Osteocyte (in vitro differentiated cells): ENCODE data around the gene CYB5B. TPM values are rescaled to one million over a fixed set of nuclear protein-coding genes. Genes with fewer than 3 reads are reported as not detected.
A peak's percentile ranks its signal among the peaks of the same experiment; 100 is the strongest.

Experiments
- DNase-seq: peaks from one replicate; pipeline ENCODE4 v3.0.0; 2021; ENCODE audit warnings: mixed read lengths; ENCODE audit not compliant: unreplicated experiment; ENCODE audit errors: extremely low spot score
- H3K27ac Mint-ChIP-seq: one replicate; pipeline ENCODE4 v1.8.0; 2021; ENCODE audit warnings: mild to moderate bottlenecking, mixed read lengths; ENCODE audit not compliant: unreplicated experiment
- H3K27me3 Mint-ChIP-seq: one replicate; pipeline ENCODE4 v1.8.0; 2021; ENCODE audit warnings: mixed read lengths; ENCODE audit not compliant: unreplicated experiment
- H3K36me3 Mint-ChIP-seq: one replicate; pipeline ENCODE4 v1.8.0; 2021; ENCODE audit warnings: mixed read lengths; ENCODE audit not compliant: unreplicated experiment
- H3K4me1 Mint-ChIP-seq: one replicate; pipeline ENCODE4 v1.8.0; 2021; ENCODE audit warnings: mixed read lengths; ENCODE audit not compliant: unreplicated experiment
- H3K4me3 Mint-ChIP-seq: one replicate; pipeline ENCODE4 v1.8.0; 2021; ENCODE audit warnings: mild to moderate bottlenecking, moderate library complexity, mixed read lengths; ENCODE audit not compliant: unreplicated experiment
- H3K9me3 Mint-ChIP-seq: one replicate; pipeline ENCODE4 v1.8.0; 2021; ENCODE audit warnings: mixed read lengths; ENCODE audit not compliant: unreplicated experiment
- total RNA-seq: library from RNA; stranded (reverse); gene quantifications from 2 replicates; pipeline ENCODE4 v1.2.1, GENCODE V29; 2021
- TF ChIP-seq, protein P1 (sequence below): fragments of 200-600 bp; sonication (generic); IDR thresholded peaks from 2 replicates; pipeline ENCODE4 v1.5.0; 2021; ENCODE audit warnings: antibody characterized with exemption, mild to moderate bottlenecking, moderate library complexity

The CYB5B gene
- total RNA-seq, 1 donor from 2014 or later, result 69.8 TPM

DNA sequence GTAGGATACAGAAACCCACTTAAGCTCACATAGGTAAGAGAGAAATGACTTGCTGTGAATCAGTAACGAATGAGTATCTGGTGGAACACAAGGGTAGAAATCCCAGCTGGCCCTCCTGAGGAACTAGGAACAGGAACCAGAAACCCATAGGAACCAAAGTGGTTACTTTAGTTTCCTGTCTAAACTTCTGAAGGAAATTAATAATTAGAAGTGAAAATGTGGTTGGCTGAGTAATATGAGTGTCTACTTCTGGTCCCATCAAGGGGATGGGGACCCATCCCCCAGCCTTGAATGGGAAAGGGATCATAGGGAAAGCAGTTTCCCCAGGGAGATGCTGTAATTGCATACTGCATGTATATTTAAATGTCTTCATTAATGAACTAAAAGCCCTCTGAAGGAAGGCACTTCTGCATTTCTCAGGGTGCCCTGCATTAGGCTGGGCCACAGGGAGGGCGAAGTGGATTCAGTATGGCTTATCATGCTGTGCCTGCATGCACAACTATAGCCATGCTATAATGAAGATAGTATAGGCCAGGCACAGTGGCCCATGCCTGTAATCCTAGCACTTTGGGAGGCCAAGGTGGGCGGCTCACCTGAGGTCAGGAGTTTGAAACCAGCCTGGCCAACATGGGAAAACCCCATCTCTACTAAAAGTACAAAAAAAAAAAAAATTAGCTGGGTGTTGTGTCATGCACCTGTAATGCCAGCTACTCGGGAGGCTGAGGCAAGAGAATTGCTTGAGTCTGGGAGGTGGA, 45.6 kb downstream of the CYB5B start:
- H3K27ac Mint-ChIP-seq, result no peak overlapping the region
- H3K36me3 Mint-ChIP-seq, result peaks cover 11% of the 10 kb centered on the region
- H3K9me3 Mint-ChIP-seq, result no peaks in the 10 kb centered on the region
- H3K4me1 Mint-ChIP-seq, result peaks cover 21% of the 10 kb centered on the region
- TF ChIP-seq, protein P1, sequence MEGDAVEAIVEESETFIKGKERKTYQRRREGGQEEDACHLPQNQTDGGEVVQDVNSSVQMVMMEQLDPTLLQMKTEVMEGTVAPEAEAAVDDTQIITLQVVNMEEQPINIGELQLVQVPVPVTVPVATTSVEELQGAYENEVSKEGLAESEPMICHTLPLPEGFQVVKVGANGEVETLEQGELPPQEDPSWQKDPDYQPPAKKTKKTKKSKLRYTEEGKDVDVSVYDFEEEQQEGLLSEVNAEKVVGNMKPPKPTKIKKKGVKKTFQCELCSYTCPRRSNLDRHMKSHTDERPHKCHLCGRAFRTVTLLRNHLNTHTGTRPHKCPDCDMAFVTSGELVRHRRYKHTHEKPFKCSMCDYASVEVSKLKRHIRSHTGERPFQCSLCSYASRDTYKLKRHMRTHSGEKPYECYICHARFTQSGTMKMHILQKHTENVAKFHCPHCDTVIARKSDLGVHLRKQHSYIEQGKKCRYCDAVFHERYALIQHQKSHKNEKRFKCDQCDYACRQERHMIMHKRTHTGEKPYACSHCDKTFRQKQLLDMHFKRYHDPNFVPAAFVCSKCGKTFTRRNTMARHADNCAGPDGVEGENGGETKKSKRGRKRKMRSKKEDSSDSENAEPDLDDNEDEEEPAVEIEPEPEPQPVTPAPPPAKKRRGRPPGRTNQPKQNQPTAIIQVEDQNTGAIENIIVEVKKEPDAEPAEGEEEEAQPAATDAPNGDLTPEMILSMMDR, result no peak
- H3K27me3 Mint-ChIP-seq, result no peaks in the 10 kb centered on the region
- H3K4me3 Mint-ChIP-seq, result no peak overlapping the region
- DNase-seq, result no peak

DNA sequence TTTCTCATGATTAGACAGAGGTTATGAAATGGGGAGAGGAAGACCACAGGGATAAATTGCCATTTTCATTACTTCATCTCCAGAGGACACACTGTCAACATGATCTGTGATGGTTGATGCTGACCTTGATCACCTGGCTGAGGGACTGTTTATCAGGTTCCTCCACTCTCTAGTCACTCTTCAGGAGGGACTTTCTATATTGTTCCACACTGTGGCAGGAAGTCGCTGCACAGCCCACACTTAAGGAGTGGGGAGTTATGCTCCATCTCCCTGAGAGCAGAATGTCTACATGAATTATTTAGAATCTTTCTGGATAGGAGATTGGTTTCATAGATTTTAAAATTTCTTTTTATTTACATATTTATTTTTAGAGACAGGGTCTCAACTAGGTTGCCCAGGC, 46.7 kb downstream of the CYB5B start:
- no peak overlapping the region for H3K27ac Mint-ChIP-seq
- H3K4me1 Mint-ChIP-seq, result peaks cover 24% of the 10 kb centered on the region
- DNase-seq, result no peak
- TF ChIP-seq, protein P1, result no peak
- H3K36me3 Mint-ChIP-seq, result peaks cover 5% of the 10 kb centered on the region
- no peaks in the 10 kb centered on the region for H3K27me3 Mint-ChIP-seq
- H3K9me3 Mint-ChIP-seq, result no peaks in the 10 kb centered on the region
- no peak overlapping the region for H3K4me3 Mint-ChIP-seq

DNA sequence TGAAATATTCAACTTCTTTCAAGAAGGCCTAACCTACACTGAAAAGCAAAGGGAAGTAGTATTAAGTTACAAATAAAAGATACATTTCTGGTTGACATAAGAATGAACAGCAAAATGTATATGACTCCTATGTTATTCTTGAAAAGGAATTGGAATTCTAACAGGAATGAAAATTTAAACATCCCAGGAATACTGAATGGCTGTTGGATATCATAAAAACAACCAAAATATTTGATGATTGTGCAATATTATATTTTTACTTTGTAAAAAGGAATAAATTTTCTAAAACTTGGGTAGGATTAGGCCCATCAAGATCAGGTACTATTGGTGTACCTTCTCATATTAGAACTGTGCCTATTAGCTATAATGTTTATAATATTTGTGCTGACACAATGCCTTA, 50.0 kb downstream of the CYB5B start:
- H3K27ac Mint-ChIP-seq, result peak overlapping the region; percentile 79
- no peaks in the 10 kb centered on the region for H3K27me3 Mint-ChIP-seq
- no peak for DNase-seq
- peaks cover 40% of the 10 kb centered on the region for H3K4me1 Mint-ChIP-seq
- H3K9me3 Mint-ChIP-seq, result peaks cover 5% of the 10 kb centered on the region
- no peak overlapping the region for H3K4me3 Mint-ChIP-seq
- TF ChIP-seq, protein P1, result no peak
- H3K36me3 Mint-ChIP-seq, result no peaks in the 10 kb centered on the region

DNA sequence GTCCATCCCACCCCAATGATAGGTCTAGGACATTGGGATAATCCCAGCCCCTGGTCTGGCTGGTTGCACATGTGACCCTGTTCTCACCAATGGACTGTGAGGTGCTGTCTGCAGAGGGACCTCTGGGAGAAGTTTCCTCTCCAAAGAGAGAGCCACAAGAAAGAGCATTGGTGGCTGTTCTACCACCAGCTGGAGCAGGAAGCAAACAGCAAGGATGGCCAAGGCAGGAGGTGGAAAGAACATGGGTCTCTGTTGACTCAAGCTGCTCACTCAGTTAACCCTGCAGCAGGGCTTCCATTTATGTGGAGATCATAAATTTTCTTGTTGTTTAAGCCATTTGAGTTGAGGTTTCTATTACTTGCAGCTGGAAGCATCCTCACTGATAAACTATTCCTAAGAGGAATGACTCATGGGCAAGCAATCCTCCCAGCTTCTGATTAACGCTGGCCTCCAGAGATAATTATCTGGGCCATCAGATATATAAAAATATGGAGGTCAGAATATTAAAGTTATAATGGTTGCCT, 52.6 kb downstream of the CYB5B start:
- H3K4me1 Mint-ChIP-seq, result peaks cover 56% of the 10 kb centered on the region
- DNase-seq, result peak; percentile 32
- H3K4me3 Mint-ChIP-seq, result no peak overlapping the region
- TF ChIP-seq, protein P1, result no peak
- peak overlapping the region; percentile 82 for H3K27ac Mint-ChIP-seq
- peaks cover 5% of the 10 kb centered on the region for H3K9me3 Mint-ChIP-seq
- H3K27me3 Mint-ChIP-seq, result no peaks in the 10 kb centered on the region
- no peaks in the 10 kb centered on the region for H3K36me3 Mint-ChIP-seq

DNA sequence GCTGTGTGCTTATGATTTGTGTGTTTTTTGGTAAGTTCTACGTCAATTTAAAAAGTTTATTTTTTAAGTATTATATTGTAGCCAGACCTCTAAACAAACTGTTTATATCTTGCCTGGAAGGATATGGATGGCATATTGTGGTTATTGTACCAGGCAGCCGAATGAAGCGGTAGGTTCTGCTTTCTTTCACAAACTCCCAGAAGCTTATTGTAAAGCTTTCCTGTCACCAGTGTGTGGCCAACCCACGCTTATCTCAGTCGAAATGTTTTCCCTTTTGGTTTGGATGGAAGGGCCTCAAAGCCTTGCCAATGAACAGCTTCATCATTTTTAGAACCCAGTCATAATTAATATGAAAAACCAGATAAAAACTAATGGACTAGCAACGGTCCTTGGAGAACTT, 53.1 kb downstream of the CYB5B start:
- peaks cover 5% of the 10 kb centered on the region for H3K9me3 Mint-ChIP-seq
- H3K36me3 Mint-ChIP-seq, result no peaks in the 10 kb centered on the region
- H3K4me1 Mint-ChIP-seq, result peaks cover 61% of the 10 kb centered on the region
- H3K27ac Mint-ChIP-seq, result peak overlapping the region; percentile 82
- TF ChIP-seq, protein P1, result no peak
- H3K27me3 Mint-ChIP-seq, result no peaks in the 10 kb centered on the region
- no peak overlapping the region for H3K4me3 Mint-ChIP-seq
- DNase-seq, result no peak
